ENCODE data around the gene TMIGD1. TPM values are rescaled to one million over a fixed set of nuclear protein-coding genes. Genes with fewer than 3 reads are reported as not detected.

TMIGD1 gene, protein sequence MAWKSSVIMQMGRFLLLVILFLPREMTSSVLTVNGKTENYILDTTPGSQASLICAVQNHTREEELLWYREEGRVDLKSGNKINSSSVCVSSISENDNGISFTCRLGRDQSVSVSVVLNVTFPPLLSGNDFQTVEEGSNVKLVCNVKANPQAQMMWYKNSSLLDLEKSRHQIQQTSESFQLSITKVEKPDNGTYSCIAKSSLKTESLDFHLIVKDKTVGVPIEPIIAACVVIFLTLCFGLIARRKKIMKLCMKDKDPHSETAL
- not detected for total RNA-seq (ENCODE audit: insufficient read depth, low replicate concordance)

- DNase-seq (ENCODE audit: low spot score): no peak
These were observed at the start of gene TMIGD1 for GRCh38 chr17:30333503-30334360. Gene TMIGD1, minus strand, starts transcription at chr17:30334057. Its CDS starts 1,924 bp downstream, at chr17:30332133.

DNA sequence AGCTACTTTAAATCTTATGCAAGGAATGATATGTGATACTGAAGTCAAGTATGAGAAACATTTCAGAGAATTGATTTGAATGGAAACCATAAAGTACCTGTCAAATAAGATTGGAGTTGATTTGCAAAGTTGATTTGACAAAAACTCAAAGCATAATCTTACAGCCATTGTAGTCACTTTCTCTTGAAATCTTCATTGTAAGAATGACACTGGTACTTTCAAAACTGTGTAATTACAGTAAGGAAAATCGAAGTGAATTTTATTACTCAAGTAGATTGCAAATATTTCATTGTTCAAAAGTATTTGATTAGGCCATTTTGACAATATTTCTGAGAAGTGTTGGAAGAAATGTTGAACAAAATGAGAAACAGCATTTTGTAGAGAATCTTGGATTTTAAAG lies 48.5 kb upstream of the TMIGD1 start:
- DNase-seq (ENCODE audit: low spot score): no peak

DNA sequence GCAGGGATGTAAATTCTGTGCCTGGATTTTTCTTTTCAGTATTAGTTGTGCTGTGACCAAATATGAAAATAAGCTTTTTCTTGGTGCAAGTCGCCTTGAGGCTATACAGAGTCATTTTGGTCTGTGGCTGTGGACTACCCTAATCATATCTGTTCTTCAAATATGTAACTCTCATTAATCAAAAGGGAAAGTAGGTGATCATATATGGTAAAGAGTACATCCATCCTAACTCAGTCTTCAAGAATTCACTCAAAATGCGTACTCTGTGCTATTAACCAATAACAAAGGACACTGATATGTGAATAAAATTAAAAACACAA lies 47.4 kb upstream of the TMIGD1 start:
- DNase-seq (ENCODE audit: low spot score): no peak

GRCh38 chr17:30380643-30381339 lies 46.9 kb upstream of the TMIGD1 start:
- DNase-seq (ENCODE audit: low spot score): peak; percentile 10

DNA sequence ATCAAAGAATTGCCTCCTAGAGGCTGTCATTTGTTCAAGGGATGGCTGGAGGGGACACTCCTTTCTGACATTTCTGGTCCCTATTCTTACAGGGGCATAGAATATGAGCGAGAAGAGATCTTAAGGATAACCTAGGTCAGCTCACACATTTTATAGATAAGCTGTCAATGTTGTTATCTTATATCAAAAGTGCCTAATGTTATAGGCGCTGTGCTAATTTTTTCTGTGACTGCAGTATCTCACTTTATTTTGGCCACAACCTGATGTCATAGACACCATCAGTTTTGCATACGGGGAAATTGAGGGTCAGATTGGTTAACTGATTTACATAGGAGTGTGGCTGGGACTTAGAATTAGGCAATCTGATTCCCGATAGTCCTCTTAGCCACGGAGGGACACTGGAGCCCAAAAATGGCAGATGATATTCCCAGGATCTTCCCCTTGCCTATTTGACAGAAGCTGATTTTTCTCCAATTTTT lies 46.1 kb upstream of the TMIGD1 start:
- no peak for DNase-seq (ENCODE audit: low spot score)

DNA sequence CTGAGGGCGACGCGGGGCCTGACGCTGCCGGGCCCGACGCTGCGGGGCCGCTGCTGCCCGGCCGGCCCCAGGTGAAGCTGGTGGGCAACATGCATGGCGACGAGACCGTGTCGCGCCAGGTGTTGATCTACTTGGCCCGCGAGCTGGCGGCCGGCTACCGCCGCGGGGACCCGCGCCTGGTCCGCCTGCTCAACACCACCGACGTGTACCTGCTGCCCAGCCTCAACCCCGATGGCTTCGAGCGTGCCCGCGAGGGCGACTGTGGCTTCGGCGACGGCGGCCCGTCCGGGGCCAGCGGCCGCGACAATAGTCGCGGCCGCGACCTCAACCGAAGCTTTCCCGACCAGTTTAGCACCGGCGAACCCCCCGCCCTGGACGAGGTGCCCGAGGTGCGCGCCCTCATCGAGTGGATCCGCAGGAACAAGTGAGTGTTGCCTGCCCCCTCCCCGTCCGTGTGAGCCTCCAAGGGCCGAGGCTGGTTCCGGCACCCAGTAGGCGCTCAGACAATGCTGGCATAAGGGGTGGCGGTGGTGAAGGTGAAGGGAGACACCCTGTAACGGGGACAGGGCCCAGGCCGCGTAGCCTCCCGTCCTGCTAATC lies 45.5 kb upstream of the TMIGD1 start:
- no peak for DNase-seq (ENCODE audit: low spot score)

GRCh38 chr17:30378825-30379302 lies 45.0 kb upstream of the TMIGD1 start, which contains the start of gene CPD:
Gene CPD, plus strand, starts transcription at chr17:30378927. Its CDS starts 54 bp downstream, at chr17:30378981.
- peak; percentile 97 for DNase-seq (ENCODE audit: low spot score)

GRCh38 chr17:30378241-30378824 lies 44.5 kb upstream of the TMIGD1 start:
- no peak for DNase-seq (ENCODE audit: low spot score)

GRCh38 chr17:30377574-30378240 lies 43.9 kb upstream of the TMIGD1 start:
- DNase-seq (ENCODE audit: low spot score): no peak

GRCh38 chr17:30376621-30377452 lies 43.0 kb upstream of the TMIGD1 start:
- DNase-seq (ENCODE audit: low spot score): peak; percentile 78

DNA sequence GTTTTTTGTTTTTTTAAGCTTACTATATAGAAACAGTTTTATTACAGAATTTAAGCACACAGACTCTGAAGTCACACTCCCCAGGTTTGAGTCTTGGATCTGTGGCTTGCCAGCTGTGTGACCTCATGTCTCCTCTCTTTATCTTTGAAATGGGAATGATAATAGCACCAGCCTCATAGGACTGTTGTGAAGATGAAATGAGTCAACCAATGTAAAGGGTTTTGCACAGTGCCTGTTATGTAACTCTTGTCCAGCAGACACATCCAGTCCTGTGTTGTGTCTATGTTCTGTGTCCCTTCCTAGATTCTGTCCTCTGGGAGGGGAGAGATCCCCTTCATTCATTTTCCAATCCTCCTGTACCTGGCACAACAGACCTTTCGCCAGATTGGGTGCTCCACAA lies 41.8 kb upstream of the TMIGD1 start:
- DNase-seq (ENCODE audit: low spot score): no peak

DNA sequence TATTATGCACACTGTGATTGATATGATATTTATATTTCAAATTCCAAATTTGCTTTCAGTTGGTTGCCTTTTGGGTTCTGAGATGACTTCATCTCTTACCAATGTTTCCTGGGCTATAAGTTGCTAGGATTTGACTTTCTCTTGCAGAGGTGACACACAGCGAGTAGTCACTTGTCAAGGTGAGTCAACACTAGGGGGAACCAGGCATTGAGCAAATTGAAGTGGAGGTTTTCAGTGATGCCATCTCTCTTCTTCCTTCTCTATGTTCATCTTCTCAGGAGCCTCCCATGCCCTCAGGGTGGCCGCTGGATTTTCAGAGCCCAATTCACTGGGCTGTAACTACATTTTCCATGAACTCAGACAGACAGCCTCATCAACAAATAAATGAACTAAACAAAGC lies 38.9 kb upstream of the TMIGD1 start:
- DNase-seq (ENCODE audit: low spot score): no peak

GRCh38 chr17:30369995-30370394 lies 36.1 kb upstream of the TMIGD1 start:
- DNase-seq (ENCODE audit: low spot score): no peak

DNA sequence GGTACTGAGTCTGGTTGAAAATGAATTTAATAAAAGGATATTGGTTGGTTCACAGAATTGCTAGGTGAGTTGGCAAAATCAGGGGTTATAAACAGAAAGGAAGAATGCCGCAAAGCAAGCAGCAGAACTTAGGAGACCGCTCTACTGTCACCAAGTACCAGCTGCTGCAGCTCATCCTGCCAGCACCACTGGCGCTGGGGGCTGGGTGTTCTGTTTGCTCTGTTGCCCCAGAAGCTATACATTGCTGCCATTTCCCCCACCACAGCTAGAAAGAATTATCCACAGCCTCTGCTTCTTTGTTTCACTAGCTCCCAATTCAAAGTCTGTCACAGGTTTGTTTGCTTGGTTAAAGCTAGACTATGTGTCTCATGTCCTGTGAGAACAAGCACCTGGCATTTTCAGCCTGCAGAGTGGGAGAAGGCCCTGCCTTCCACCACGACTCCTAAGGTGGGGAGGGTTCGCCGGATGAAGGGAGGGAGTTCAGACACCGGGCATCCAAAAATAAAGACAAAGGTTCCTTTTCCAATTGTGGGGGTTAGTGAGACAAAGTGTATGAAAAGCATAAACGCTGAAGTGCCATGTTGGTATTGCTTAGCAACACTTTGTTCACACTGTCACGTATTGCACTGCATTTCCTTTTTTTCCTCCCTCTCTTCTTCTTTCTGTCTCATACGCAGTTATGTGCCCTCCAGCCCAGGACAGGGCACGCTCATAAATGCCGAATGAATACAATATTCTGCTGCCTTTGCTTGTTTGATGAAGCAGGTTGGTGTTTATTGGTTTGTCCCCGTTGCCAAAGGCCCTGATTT lies 35.3 kb upstream of the TMIGD1 start:
- DNase-seq (ENCODE audit: low spot score): no peak

- DNase-seq (ENCODE audit: low spot score): no peak
These were observed 32.7 kb upstream of the TMIGD1 start for GRCh38 chr17:30366536-30366935.

DNA sequence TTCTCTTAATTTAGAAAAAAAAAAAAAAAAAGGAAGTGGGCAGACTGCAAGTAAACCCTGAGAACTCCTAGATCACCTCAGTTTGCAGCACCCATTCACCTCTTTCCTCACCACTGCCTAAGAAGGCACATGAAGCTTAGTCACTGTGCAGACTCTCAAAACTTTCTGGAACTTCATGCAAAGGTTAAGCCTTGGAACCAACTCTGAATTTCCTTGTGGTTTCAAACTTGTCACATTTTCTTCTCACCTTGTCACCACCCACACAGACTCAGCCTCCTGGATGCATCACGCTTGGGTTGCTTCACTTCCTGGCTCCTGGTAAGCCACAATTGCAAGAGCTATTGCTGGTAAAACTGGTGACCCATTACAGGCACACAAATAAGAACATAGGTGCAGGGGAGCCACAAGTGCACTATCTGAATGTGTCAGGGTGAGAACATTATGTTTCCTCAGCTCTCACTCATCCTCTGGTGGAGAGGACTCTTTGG lies 29.9 kb upstream of the TMIGD1 start:
- DNase-seq (ENCODE audit: low spot score): no peak

DNA sequence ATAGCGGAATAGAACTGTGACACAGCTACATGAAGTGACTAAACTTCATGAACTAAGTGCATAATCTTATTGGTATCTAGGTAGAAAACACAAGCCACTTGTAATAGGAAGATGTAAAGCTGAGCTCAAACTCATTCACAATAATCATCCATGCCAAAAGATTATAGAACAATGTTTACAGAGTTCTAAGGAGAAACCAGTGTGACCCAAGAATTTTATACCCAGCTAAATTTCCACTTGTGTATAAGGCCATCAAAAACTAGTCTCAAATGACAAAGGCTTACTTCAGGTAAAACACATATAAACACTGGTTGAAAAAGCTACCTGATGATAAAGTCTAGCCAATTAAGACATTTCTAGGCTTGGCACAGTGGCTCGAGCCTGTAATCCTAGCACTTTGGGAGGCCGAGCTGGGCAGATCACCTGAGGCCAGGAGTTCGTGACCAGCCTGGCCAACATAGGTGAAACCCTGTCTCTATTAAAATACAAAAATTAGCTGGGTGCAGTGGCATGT lies 28.0 kb upstream of the TMIGD1 start:
- no peak for DNase-seq (ENCODE audit: low spot score)

DNA sequence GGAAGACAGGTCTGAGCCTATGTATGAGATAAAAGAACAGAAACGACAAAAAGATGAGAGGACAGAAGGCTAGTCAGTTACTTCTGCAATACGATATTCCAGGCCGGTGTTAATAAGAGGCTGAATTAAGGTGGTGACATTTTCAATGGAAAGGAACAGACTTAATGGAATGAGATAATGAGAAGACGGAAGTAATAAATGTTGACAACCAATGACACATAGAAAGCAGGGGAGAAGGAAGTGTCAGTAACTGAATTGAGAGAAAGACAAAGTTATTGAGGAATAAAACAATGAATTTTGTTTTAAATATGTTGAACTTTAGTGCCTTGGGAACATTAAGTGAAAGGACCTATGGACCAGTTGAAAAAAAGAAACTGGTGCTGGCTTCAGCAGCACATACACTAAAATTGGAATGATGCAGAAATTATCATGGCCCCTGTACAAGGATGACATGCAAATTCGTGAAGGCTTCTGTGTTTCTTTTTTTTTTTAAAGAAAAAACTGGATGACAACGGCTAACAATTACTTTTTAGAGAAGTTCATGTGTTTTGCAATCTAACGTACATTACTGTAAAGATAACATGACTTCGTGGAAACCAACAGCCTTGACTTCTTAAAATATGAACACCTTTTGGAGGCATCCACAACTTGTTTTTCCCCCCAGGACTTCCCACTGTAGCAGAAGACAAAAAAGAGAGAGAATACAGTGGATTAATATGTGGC lies 26.4 kb upstream of the TMIGD1 start:
- DNase-seq (ENCODE audit: low spot score): no peak

Measured in umbilical cord (tissue), 2 donors.